ENCODE results near the gene SIGLEC5.

SIGLEC5 gene

DNA sequence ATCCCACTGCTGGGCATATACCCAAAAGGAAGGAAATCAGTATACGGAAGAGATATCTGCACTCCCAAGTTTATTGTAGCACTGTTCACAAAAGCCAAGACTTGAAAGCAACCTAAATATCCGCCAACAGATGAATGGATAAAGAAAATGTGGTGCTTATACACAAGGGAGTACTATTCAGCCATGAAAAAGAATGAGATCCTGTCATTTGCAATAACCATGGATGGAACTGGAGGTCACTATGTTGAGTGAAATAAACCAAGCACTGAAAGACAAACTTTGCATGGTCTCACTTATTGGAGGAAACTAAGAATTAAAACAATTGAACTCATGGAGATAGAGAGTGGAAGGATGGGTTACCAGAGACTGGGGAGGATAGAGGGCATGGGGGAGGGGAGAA, 23.0 kb upstream of the SIGLEC5 start:
- Histone ChIP-seq H3K4me2 (ENCODE audit: low read depth, low read length, poor library complexity, severe bottlenecking) (no peak overlapping the region), H3K4me1 (ENCODE audit: insufficient read depth, low read length, poor library complexity, severe bottlenecking) (peaks cover 4% of the 10 kb centered on the region), H3K4me3 (ENCODE audit: low read length, poor library complexity, severe bottlenecking) (no peak overlapping the region), H3K36me3 (ENCODE audit: insufficient read depth, low read length) (no peaks in the 10 kb centered on the region), H3K9me2 (replicated peaks; ENCODE audit: low read depth, low read length) (no peaks in the 10 kb centered on the region), H2AFZ (ENCODE audit: low read length) (no peak overlapping the region), H3K9ac (ENCODE audit: low read depth, low read length, poor library complexity, severe bottlenecking) (no peak overlapping the region), H3K27me3 (ENCODE audit: insufficient read depth, low read length, poor library complexity, severe bottlenecking) (no peaks in the 10 kb centered on the region), H3K79me2 (ENCODE audit: insufficient read depth, low read length) (no peaks in the 10 kb centered on the region), H3K9me3 (ENCODE audit: insufficient read depth, low read depth, low read length) (no peaks in the 10 kb centered on the region), H3F3A (ENCODE audit: low read depth) (no peaks in the 10 kb centered on the region), H4K20me1 (ENCODE audit: insufficient read depth, low read length, poor library complexity, severe bottlenecking) (no peaks in the 10 kb centered on the region)
- TF ChIP-seq, protein P1, sequence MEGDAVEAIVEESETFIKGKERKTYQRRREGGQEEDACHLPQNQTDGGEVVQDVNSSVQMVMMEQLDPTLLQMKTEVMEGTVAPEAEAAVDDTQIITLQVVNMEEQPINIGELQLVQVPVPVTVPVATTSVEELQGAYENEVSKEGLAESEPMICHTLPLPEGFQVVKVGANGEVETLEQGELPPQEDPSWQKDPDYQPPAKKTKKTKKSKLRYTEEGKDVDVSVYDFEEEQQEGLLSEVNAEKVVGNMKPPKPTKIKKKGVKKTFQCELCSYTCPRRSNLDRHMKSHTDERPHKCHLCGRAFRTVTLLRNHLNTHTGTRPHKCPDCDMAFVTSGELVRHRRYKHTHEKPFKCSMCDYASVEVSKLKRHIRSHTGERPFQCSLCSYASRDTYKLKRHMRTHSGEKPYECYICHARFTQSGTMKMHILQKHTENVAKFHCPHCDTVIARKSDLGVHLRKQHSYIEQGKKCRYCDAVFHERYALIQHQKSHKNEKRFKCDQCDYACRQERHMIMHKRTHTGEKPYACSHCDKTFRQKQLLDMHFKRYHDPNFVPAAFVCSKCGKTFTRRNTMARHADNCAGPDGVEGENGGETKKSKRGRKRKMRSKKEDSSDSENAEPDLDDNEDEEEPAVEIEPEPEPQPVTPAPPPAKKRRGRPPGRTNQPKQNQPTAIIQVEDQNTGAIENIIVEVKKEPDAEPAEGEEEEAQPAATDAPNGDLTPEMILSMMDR (conservative IDR thresholded peaks at IDR 0.05; ENCODE audit: low read length) = no peak
- no peak for TF ChIP-seq EZH2phosphoT487 (IDR thresholded peaks at IDR 0.05; ENCODE audit: borderline replicate concordance)

DNA sequence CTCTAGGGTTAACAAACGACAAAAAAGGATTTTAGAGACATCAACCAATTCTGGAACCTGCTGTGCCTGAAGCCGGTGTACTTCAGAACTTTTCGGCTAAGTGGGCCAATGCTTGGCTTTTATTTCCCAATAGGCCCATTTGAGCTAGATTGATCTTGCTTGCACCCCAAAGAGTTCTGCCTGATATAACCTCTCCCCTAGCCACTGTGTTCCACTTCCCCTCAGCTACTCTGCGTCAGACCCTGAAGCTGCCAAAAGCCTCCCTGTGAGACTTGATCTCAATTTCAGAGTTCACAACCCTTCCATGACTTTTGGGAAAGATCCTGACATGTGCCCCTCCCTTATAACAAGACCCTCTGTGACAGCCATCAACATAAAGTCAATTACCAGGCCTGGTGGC, 22.1 kb upstream of the SIGLEC5 start:
- H3K36me3 ChIP-seq (ENCODE audit: insufficient read depth, low read length) = no peaks in the 10 kb centered on the region

DNA sequence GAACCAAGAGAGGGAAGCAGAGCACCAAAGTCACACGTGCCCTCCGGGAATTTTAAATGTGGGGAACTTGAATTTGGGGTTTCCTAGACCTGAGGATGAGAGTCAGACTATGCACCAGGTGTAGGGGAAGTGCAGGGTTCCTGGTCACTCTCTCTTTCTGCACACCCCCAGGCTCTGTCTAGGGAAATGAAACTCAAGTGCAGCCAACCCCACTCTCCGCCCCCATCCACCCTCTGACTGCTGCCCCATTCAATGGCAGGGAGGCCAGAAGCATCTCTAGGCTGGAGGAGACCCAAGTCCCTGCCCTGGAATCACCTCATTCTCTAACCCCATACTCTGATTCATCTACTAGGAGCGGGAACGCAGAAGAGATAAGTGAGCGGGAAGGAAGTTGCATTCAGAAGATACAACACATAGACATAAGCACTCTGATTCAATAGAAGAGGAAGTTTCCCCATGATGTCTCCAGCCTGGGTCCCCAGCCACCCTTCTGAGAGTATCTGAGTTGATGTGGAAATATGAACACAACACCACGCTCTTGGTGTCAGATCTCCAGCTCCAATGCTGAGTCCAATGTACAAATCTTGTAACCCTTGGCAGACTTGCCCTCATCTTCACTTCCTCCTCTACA, 21.1 kb upstream of the SIGLEC5 start:
- no peaks in the 10 kb centered on the region for H4K20me1 ChIP-seq (ENCODE audit: insufficient read depth, low read length, poor library complexity, severe bottlenecking)
- no peaks in the 10 kb centered on the region for H3K27me3 ChIP-seq (ENCODE audit: insufficient read depth, low read length, poor library complexity, severe bottlenecking)
- no peak overlapping the region for H2AFZ ChIP-seq (ENCODE audit: low read length)
- no peaks in the 10 kb centered on the region for H3F3A ChIP-seq (ENCODE audit: low read depth)
- no peaks in the 10 kb centered on the region for H3K79me2 ChIP-seq (ENCODE audit: insufficient read depth, low read length)
- H3K9me3 ChIP-seq (ENCODE audit: insufficient read depth, low read depth, low read length) = no peaks in the 10 kb centered on the region
- no peak overlapping the region for H3K9ac ChIP-seq (ENCODE audit: low read depth, low read length, poor library complexity, severe bottlenecking)
- TF ChIP-seq, protein P1 (conservative IDR thresholded peaks at IDR 0.05; ENCODE audit: low read length) = no peak
- no peak for TF ChIP-seq EZH2phosphoT487 (IDR thresholded peaks at IDR 0.05; ENCODE audit: borderline replicate concordance)
- no peaks in the 10 kb centered on the region for H3K4me1 ChIP-seq (ENCODE audit: insufficient read depth, low read length, poor library complexity, severe bottlenecking)
- no peak overlapping the region for H3K4me3 ChIP-seq (ENCODE audit: low read length, poor library complexity, severe bottlenecking)
- H3K9me2 ChIP-seq (replicated peaks; ENCODE audit: low read depth, low read length) = no peaks in the 10 kb centered on the region
- no peak overlapping the region for H3K4me2 ChIP-seq (ENCODE audit: low read depth, low read length, poor library complexity, severe bottlenecking)
- no peaks in the 10 kb centered on the region for H3K36me3 ChIP-seq (ENCODE audit: insufficient read depth, low read length)

More for the DNA sequence above, 22.1 kb upstream of the SIGLEC5 start:
- no peak for TF ChIP-seq EZH2phosphoT487 (IDR thresholded peaks at IDR 0.05; ENCODE audit: borderline replicate concordance)
- TF ChIP-seq, protein P1 (conservative IDR thresholded peaks at IDR 0.05; ENCODE audit: low read length) = no peak
- Histone ChIP-seq H2AFZ (ENCODE audit: low read length) (no peak overlapping the region), H3K4me2 (ENCODE audit: low read depth, low read length, poor library complexity, severe bottlenecking) (no peak overlapping the region), H3K9ac (ENCODE audit: low read depth, low read length, poor library complexity, severe bottlenecking) (no peak overlapping the region), H3K79me2 (ENCODE audit: insufficient read depth, low read length) (no peaks in the 10 kb centered on the region), H3K4me3 (ENCODE audit: low read length, poor library complexity, severe bottlenecking) (no peak overlapping the region), H3F3A (ENCODE audit: low read depth) (no peaks in the 10 kb centered on the region), H4K20me1 (ENCODE audit: insufficient read depth, low read length, poor library complexity, severe bottlenecking) (no peaks in the 10 kb centered on the region), H3K27me3 (ENCODE audit: insufficient read depth, low read length, poor library complexity, severe bottlenecking) (no peaks in the 10 kb centered on the region), H3K9me3 (ENCODE audit: insufficient read depth, low read depth, low read length) (no peaks in the 10 kb centered on the region), H3K9me2 (replicated peaks; ENCODE audit: low read depth, low read length) (no peaks in the 10 kb centered on the region), H3K4me1 (ENCODE audit: insufficient read depth, low read length, poor library complexity, severe bottlenecking) (peaks cover 4% of the 10 kb centered on the region)

Data from Loucy (cell line).